Large intestine (tissue), 3 donors: ENCODE data around the gene TRIP11. TPM values are rescaled to one million over a fixed set of nuclear protein-coding genes. Genes with fewer than 3 reads are reported as not detected.

Experiments used
- DNase-seq, 2 donors: peaks; one replicate each; pipeline versions ENCODE4 v3.0.0 to v3.0.0-alpha.2; 2013
- H3K27ac ChIP-seq: one replicate; pipeline ENCODE4 v1.5.1; 2013; ENCODE audit warnings: low read length
- H3K27me3 ChIP-seq: 2 replicates; pipeline ENCODE4 v1.6.1; 2013; ENCODE audit warnings: low read length; ENCODE audit not compliant: control insufficient read depth, insufficient read depth
- H3K36me3 ChIP-seq: 2 replicates; pipeline ENCODE4 v1.6.1; 2013; ENCODE audit warnings: low read length; ENCODE audit not compliant: control insufficient read depth, insufficient read depth
- H3K4me1 ChIP-seq: one replicate; pipeline ENCODE4 v1.6.1; 2013; ENCODE audit warnings: low read length; ENCODE audit not compliant: control insufficient read depth, insufficient read depth
- H3K4me3 ChIP-seq: one replicate; pipeline ENCODE4 v1.5.1; 2013; ENCODE audit warnings: low read length
- H3K9me3 ChIP-seq: one replicate; pipeline ENCODE4 v1.6.1; 2013; ENCODE audit warnings: mild to moderate bottlenecking, low read depth, low read length, moderate library complexity; ENCODE audit not compliant: control insufficient read depth
- WGBS: methylation state at CpG from one replicate; pipeline ENCODE4 v1.1.5; 2013; ENCODE audit warnings: low lambda C conversion rate; ENCODE audit not compliant: insufficient coverage; 5-methylcytosine and 5-hydroxymethylcytosine counted together
- polyA plus RNA-seq: library from polyadenylated mRNA; unstranded; fragments of 120-200 nt; gene quantifications from one replicate; pipeline ENCODE4 v1.2.1, GENCODE V29; 2013

TRIP11 gene
- polyA plus RNA-seq, 1 donor, result 20.5 TPM

- Histone ChIP-seq H3K4me3 (no peak overlapping the region), H3K27ac (no peak overlapping the region), H3K4me1 (peaks cover 3% of the 10 kb centered on the region), H3K36me3 (peaks cover 8% of the 10 kb centered on the region), H3K27me3 (no peaks in the 10 kb centered on the region), H3K9me3 (no peaks in the 10 kb centered on the region)
- WGBS, result no CpG with 5 or more reads among the region's 3 CpGs
- DNase-seq, result no peak
Observed at GRCh38 chr14:91920526-91920925, 119.3 kb downstream of the TRIP11 start.

- Histone ChIP-seq H3K36me3 (peaks cover 8% of the 10 kb centered on the region), H3K4me3 (no peak overlapping the region), H3K4me1 (no peaks in the 10 kb centered on the region), H3K27me3 (no peaks in the 10 kb centered on the region), H3K9me3 (no peaks in the 10 kb centered on the region), H3K27ac (no peak overlapping the region)
- DNase-seq, result no peak
- WGBS, result no CpG with 5 or more reads among the region's 4 CpGs
Observed at GRCh38 chr14:91919814-91920213, 120.0 kb downstream of the TRIP11 start.

- H3K9me3 ChIP-seq, result no peaks in the 10 kb centered on the region
Observed at GRCh38 chr14:91918186-91918883, 121.5 kb downstream of the TRIP11 start.

More at GRCh38 chr14:91918186-91918883, 121.5 kb downstream of the TRIP11 start:
- Histone ChIP-seq H3K4me3 (no peak overlapping the region), H3K27ac (no peak overlapping the region), H3K27me3 (no peaks in the 10 kb centered on the region), H3K36me3 (peaks cover 8% of the 10 kb centered on the region), H3K4me1 (no peaks in the 10 kb centered on the region)
- 64% methylated on average over 2 of the region's 5 CpGs for WGBS
- peak; percentile 18 to 20 for DNase-seq

Other genes starting within 250 kb of the TRIP11 start
- 24.6 TPM for gene TC2N, start 172.5 kb downstream of the TRIP11 start, polyA plus RNA-seq
- 63.2 TPM for gene FBLN5, start 92.4 kb downstream of the TRIP11 start, polyA plus RNA-seq
- gene ATXN3, start 66.5 kb upstream of the TRIP11 start, polyA plus RNA-seq, result 19.4 TPM
- gene NDUFB1, start 81.6 kb upstream of the TRIP11 start, polyA plus RNA-seq, result 246 TPM
- gene CPSF2, start 81.9 kb upstream of the TRIP11 start, polyA plus RNA-seq, result 32.0 TPM